Fibroblast of the aortic adventitia (primary cell): ENCODE measurements around the gene SOSTDC1. TPM values are rescaled to one million over a fixed set of nuclear protein-coding genes. Genes with fewer than 3 reads are reported as not detected.
"Not testable (repeated sequence)": the region's sequence is repeated elsewhere in the genome, so short reads cannot be mapped to it uniquely, and the experiment has no call there.

Experiments used
- DNase-seq: peaks from one replicate; pipeline ENCODE4 v3.0.0-alpha.2; 2010; ENCODE audit warnings: low read depth
- H3K4me3 ChIP-seq: 2 replicates; pipeline ENCODE4 v1.5.1; 2011; ENCODE audit warnings: low read depth, mild to moderate bottlenecking, control low read depth, low read length, moderate library complexity
- total RNA-seq: library from RNA; depleted of rRNA; stranded (reverse); fragments of >200 nt; gene quantifications from 2 replicates; pipeline ENCODE4 v1.2.3, GENCODE V29; 2012; ENCODE audit warnings: low replicate concordance
- TF ChIP-seq, protein P1 (sequence below): IDR thresholded peaks from 2 replicates; pipeline ENCODE4 v1.5.1; 2011; ENCODE audit warnings: mild to moderate bottlenecking, low read length, control low read depth, inconsistent platforms; ENCODE audit not compliant: insufficient read depth

SOSTDC1 gene, protein sequence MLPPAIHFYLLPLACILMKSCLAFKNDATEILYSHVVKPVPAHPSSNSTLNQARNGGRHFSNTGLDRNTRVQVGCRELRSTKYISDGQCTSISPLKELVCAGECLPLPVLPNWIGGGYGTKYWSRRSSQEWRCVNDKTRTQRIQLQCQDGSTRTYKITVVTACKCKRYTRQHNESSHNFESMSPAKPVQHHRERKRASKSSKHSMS
- 0.36 TPM in 1 of 2 replicates, not detected in the other for total RNA-seq

DNA sequence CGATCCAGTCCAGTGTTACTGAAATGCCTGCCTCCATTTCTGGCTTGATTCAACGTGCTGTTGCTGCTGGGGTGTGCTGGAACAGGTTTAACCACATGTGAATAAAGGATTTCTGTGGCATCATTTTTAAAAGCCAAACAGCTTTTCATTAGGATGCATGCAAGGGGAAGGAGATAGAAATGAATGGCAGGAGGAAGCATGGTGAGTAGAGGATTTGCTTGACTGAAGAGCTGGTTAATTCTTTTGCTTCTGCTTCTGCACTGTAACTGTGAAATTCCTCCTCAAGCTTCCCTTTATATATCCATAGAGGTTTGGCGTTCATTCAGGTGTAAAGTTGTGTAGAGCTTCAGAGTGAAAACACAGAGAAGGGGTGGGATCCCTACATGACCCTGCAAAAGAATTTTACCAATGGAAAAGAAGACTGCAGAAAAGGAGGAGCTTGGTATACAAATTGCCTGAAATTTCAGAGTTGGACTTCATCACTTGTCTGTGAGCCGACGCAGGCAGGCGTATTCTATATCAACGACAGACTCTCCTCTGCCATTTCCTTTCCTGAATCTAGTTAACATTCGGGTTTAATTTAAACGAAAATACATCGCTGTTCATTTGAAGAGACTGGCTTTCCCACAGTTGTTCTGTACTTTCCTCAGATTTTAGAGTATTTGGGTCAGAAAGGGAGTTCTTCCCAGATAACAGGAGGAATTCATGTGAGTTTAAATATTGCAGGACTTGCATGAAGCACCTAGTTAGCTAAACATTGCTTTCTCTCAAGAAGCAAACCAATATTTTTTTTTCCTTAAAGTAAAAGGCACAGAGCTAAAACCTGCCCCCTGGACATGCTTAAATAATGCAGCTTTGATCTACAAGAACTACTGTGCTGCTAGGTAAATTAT, at the start of gene SOSTDC1:
Gene SOSTDC1 (minus strand): TSS at position 270 of the 893 bp plus-strand sequence. CDS start 70 bp downstream, at position 200.
- TF ChIP-seq, protein P1, sequence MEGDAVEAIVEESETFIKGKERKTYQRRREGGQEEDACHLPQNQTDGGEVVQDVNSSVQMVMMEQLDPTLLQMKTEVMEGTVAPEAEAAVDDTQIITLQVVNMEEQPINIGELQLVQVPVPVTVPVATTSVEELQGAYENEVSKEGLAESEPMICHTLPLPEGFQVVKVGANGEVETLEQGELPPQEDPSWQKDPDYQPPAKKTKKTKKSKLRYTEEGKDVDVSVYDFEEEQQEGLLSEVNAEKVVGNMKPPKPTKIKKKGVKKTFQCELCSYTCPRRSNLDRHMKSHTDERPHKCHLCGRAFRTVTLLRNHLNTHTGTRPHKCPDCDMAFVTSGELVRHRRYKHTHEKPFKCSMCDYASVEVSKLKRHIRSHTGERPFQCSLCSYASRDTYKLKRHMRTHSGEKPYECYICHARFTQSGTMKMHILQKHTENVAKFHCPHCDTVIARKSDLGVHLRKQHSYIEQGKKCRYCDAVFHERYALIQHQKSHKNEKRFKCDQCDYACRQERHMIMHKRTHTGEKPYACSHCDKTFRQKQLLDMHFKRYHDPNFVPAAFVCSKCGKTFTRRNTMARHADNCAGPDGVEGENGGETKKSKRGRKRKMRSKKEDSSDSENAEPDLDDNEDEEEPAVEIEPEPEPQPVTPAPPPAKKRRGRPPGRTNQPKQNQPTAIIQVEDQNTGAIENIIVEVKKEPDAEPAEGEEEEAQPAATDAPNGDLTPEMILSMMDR = no peak
- peak; percentile 13 for DNase-seq
- H3K4me3 ChIP-seq = peak within 1 kb of the TSS; percentile 37

DNA sequence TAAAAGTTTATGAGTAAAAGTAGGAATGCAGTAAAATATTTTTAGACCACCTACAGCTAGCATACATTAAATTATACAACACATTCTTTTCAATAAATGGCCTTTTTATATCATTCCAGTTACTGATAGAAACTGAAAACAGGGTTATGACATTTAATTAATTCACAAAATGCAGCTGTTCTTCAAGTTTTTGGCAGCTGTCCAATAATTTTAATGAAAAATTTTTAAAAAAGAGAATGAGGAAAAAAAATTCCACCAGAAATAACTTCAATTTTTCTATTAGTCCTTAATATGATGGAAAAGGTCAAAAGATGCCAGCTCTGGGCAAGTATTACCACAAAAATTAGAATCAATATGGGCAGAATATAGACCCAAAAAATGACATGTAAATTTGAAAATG, 49.2 kb upstream of the SOSTDC1 start:
- no peak for DNase-seq
- TF ChIP-seq, protein P1 = no peak

DNA sequence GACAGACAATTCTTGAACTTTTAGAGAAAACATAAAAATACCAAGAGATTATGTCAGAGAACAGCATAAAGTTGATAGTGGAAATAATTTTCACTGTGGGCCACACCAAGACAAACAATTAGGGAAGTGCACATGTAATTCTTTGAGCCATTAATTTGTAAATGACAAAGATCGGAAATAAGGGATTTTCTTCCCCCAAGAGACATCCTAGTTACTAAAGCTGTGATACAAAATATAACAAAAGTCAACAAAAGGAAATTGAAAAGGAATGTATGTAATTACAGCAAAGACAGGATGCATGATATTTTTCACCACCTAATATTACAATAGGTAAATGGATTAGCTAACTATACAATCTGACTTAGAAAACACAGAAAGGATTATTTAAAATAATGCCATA, 48.7 kb upstream of the SOSTDC1 start:
- DNase-seq = no peak
- TF ChIP-seq, protein P1 = no peak
- H3K4me3 ChIP-seq = no peak overlapping the region

More for the DNA sequence above, 49.2 kb upstream of the SOSTDC1 start:
- H3K4me3 ChIP-seq = no peak overlapping the region

DNA sequence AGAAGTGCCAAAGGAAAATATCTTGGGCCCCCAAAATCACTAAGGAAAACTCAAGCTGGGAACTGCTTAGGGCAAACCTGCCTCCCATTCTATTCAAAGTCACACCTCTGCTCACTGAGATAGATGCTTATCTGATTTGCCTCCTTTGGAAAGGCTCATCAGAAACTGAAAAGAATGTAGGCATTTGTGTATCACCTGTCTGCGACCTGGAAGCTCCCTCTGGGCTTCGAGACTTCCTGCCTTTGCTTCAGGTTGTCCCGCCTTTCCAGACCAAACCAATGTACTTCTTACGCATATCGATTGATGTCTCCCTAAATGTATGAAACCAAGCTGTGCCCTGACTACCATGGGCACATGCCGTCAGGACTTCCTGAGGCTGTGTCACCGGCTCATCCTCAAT, 46.6 kb upstream of the SOSTDC1 start:
- H3K4me3 ChIP-seq = no peak overlapping the region
- no peak for DNase-seq
- TF ChIP-seq, protein P1 = no peak

DNA sequence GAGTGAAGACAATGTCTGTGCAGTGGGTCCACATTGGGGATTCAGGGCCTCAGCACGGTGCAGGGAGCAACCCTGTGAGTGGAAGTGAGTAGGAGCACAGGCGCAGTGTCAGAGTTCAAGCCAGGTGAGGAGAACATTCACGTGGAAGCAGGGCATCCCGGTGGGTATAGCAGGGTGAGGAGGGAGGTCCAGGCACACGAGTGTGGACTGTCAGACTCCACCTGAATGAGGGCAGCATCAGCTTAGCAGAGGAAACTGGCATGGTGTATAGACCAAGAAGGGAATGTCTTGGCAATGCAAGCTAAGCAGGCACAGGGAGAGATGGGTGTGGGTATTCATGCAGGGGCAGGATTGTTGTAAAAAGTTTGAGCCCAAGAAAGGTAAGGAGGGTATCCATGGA, 45.8 kb upstream of the SOSTDC1 start:
- H3K4me3 ChIP-seq = no peak overlapping the region
- TF ChIP-seq, protein P1 = no peak
- no peak for DNase-seq

DNA sequence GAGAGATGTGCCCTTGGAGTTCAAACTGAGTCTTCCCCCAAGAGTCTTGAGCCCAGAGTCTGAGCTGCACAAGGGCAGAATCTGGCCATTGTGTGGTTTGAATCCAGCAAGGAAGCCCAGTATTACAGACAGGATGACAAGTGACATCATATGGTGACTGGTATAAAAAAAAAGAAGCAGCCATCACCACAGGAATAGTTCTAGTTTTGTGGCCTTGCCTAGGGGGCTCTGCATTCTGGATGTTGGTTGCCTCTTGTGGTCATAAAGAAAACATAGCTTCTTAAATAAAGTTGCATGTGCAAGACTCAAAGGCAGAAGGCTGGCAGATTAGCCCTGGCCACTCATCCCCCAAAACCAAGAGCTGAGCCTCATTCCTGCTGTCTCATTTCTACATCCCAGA, 44.3 kb upstream of the SOSTDC1 start:
- DNase-seq = no peak
- TF ChIP-seq, protein P1 = no peak
- no peak overlapping the region for H3K4me3 ChIP-seq

DNA sequence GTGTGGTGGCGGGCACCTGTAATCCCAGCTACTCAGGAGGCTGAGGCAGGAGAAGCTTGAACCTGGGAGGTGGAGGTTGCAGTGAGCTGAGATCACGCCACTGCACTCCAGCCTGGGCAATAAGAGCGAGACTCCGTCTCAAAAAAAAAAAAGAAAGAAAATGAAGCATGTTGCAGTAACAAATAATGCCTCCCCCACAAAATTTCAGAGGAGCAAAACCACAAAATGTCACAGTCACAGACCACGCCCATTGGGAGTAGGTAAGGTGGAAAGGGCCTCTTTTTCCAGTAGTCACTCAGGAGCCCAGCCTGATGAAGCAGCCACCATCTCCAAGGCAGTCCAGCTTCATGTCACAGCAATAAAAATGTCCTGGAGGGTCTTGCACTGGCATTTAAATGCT, 40.9 kb upstream of the SOSTDC1 start:
- not testable (repeated sequence) for H3K4me3 ChIP-seq, DNase-seq
